M059J (cell line): ENCODE results near the gene RBMS2. TPM values are rescaled to one million over a fixed set of nuclear protein-coding genes. Genes with fewer than 3 reads are reported as not detected.

Source experiments
- DNase-seq: peaks from one replicate; pipeline ENCODE4 v3.0.0-alpha.2; 2012; ENCODE audit warnings: low read depth
- total RNA-seq: library from RNA; depleted of rRNA; stranded (reverse); fragments of >200 nt; shearing (Covaris generic); gene quantifications from 2 replicates; pipeline ENCODE4 v1.2.3, GENCODE V29; 2014

RBMS2 gene
- total RNA-seq, 1 experiment from 2014 or later: 14.8 TPM

DNA sequence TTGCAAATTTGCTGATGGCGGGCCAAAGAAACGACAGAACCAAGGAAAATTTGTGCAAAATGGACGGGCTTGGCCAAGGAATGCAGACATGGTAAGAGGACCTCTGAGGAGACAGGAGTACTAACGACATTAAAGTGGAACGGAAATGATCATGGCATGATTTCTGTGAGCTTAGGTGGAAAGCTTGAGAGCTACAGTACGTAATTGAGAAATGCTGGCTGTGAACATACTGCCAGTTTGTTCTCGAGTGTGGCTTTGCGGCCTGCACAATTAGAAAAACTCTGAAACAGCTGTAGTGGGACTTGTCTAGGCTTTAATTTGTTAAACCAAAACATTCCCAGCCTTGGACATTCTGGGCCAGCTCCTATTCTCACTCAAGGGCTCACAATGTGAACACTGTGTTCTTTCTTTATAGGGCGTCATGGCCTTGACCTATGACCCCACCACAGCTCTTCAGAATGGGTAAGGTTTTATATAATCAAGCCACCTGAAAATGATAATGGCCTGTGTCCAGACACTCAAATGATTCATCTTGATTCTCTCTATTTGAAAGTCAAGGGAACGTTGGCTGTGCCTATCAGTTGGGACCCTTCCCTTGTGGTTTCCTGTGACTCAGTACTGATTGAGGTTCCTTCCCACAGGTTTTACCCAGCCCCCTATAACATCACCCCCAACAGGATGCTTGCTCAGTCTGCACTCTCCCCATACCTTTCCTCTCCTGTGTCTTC lies 60.0 kb downstream of the RBMS2 start:
- peak; percentile 82 for DNase-seq

DNA sequence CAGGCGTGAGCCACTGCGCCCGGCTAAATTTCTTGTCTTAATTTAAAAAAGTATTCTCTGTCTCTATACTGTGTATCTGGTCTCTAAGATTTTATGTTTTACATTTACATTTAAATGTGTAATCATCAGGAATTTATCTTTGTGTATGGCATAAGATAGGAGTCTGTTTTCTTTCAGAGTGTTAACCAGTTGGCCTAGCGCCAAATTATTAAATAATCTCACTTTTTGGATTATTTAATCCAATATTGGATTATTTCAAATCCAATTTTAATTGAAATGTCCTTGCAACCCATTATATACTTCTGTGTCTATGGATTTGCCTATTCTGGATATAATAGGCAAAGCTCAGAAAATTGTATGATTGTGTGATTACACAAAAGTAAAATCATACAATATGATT lies 63.5 kb downstream of the RBMS2 start:
- DNase-seq: no peak

DNA sequence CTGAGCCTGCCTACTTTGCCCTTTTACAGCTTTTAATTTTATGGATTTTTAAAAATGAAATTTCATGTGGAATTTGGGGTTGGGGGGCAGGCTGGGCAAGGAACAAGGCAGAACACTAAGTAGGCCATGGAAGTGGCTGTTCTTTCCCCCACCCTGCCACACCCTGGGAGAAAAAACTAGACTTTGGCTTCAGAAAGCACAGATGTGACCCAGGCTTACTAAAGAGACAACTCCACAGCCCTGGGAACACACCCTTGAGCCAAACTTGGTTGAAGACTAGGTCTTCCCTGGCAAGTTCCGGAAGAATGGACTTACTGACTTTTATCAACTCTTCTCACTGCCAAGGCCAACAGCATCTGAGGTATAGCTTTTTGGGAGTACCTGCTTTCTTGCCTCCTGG lies 68.2 kb downstream of the RBMS2 start:
- DNase-seq: no peak

DNA sequence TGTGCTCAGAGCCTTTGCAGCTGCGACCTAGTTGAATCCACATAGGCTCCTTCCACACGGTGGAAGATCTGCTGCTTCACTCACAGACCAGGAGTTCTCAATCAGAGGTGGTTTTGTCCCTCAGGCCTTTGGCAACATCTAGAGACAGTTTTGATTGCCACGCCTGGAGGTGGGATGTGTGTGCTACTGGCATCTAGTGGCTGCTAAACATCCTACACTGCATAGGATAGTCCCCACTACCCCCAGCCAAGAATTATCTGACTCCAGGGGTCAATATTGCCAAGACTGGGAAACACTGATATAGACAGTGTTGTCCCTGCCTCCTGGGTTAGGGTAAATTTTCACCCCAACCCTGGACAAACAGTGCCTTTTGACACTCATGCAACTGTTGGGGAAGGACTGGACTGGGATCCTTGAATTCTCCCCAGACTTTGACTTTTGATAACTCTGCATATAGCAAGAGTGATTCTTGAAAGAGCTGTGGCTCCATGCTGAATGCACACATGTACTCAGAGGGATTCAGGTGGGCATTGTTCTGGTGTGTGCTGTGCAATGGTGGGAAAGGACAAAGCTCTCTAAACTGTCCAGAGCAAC lies 68.7 kb downstream of the RBMS2 start:
- DNase-seq: peak; percentile 33

DNA sequence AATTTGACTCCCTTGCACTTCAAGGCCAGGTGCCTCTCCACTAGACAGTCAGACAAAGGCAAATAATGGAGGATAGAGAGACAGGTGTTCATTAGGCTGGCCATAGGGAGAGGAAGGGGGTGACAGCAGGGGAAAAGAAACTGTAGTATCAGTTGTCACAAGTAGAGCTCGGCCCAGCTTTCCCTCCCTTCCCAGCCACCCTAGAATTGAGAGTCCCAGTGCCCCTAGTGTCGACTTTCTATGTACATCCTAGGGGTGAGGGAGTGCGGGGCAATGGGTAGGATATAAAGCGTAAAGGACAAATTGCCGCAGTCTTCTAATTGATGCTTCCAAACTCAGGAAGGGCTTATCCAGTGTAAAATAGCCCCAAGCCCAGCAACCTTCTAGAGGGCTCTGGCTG lies 69.5 kb downstream of the RBMS2 start:
- DNase-seq: no peak

DNA sequence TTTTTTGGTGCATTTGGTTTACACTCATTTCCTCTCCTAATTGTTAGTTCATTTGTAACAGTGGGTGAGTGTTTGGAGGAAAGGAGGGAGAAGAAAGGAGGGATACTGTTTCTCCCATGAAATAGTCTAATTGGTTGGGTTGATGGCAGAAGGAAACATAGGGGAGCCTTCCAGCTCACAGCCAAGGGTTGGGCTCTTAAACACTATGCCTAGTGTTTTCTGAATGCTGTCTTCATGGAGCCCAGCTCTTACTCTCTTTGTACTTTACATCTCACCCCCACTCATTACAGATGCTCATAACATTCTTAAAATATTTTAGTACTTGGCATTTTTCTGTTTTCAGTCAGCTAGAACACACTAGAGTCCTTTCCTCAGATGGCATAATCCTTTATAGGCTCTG lies 70.3 kb downstream of the RBMS2 start:
- DNase-seq: no peak

DNA sequence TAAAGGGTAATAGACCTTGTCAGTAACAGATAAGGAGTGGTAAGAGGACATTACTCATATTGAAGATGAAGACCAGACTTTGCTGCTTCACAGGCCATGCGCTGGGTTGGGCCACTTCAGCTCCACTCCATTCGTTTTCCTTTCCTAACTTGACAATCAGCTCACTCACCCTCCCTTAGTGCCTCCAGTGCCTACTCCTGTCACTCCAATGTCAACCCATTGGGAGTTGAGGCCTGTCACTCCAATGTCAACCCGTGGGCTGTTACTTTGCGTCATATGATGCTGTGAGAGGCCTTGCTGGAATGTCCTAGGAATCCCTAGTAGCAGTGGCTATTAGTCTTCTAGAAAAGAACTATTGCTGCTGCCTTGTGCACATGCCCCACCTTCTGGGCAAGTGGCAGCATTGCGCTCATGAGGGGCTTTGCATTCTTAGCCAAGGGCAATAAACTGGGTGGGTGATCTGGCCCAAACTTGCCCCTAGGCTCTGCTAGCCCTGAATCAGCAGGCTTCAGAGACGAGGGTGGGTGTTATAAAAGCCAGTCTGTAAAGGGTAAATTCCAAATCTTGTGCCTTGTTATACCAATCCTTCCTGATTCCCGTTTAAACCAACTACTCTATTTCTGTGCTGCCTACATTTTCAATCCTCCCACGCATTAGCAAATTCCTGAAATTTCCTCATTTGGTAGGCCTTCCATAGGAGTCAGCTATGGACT lies 72.4 kb downstream of the RBMS2 start:
- DNase-seq: peak; percentile 66

DNA sequence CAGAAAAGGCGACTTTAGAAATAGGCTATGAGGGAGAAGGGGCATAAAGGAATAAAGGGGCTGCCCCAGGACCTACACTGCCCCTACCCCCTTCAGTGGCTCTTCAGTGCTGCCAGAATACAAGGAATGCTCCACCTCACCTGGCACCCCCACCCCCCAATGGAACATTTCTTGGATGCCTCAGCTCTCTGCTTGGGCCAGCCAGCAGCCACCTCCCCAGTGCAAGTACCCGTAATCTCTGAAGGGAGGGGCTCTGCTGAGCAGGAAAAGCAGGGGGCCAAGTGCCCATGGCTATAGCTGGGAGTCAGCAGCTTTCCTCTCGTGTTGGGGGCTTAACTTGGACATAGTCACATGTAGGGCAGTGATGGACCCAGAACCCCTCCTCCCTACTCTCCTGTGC lies 75.2 kb downstream of the RBMS2 start:
- no peak for DNase-seq

DNA sequence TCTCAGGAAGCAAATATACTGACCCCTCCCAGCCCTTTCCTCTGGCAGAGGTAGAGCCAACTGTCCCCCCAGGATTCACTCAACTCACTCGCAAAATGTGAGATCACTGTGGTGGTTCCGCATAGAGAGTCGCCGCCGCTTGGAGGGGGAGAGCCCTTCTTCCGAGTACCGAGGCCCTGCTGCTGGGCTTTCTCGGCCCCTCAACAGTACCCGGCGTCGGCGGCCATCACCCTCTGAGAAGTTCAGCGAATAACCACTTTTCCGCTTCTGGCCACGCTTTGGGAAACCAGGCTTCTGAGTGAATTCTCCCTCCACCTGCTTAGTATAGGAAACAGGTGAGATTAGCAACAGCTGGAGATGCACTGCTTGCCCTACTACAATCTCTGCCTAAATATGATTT lies 77.4 kb downstream of the RBMS2 start:
- no peak for DNase-seq

DNA sequence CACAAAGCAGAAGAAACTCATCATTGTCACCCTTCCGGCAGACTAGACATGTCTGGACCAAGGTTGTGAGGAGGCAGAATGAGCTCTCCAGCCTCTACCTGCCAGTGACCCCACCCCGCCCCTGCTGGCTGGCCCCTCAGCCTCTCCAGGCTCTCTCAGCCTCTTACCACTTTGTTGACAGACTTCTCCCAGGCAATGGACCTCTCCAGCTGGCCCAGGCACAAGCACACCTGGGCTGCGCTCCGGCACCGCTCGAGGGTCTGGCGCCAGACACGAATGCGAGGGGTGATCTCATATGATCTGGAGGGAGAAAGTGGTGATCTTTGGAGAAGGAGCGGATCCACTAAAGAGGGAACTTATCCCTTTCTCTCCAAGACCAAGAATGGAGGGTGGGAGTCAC lies 78.2 kb downstream of the RBMS2 start:
- DNase-seq: no peak

DNA sequence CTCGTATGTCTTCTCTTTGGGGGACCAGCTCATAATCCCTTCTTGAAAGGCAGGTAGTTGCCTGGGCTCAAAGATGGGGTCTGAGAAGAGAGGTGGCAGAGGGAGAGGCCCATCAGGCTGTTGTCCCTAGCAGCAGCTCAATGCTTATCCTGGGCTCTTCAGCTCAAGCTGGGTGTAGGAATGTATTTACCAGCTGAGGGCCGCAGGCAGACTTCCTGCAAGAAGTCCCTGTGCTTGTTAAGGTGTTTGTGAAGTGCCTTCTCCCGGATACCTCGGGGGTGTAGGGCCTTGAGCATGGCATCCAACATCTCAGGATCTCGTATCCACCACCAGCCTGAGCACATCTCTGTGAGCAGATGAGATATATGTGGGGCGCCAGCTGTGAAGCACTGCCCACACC lies 79.1 kb downstream of the RBMS2 start:
- DNase-seq: no peak

DNA sequence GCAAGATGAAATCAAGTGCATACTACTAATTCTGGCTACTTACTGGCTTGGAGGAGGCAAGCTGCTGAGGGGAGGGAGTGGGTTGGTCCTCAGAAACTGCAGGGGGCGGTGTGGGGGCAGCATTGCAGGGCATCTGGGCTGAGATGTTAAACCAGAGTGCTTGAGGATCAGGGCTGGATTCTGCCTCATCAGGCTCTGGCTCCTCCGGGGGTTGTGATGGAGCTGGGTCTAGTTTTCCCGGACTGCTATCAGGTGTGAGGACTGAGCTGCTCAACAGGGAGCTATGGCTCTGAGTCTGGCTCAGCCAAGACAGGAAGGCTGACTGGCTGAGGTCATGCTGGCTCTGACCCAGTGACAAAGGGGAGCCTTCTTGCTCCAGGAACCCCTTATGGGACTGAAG lies 79.9 kb downstream of the RBMS2 start:
- no peak for DNase-seq

DNA sequence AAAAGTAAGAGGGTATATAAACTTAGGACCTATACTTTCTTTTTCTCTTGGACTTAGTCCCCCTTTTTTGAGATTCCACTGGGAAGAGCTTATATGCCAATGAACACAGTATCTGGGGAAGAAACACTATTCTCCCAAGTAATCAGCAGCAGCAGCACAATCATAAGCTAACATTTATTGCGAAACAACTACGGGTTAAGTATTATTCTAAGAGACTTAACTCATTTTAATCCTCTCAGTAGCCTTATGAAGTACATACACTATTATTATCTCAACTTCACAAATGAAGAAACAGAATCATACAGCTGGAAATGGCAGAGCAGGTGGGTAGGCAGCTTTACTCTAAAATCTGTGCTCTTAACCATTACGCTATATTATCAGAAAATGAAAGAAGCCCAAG lies 80.6 kb downstream of the RBMS2 start:
- DNase-seq: no peak

DNA sequence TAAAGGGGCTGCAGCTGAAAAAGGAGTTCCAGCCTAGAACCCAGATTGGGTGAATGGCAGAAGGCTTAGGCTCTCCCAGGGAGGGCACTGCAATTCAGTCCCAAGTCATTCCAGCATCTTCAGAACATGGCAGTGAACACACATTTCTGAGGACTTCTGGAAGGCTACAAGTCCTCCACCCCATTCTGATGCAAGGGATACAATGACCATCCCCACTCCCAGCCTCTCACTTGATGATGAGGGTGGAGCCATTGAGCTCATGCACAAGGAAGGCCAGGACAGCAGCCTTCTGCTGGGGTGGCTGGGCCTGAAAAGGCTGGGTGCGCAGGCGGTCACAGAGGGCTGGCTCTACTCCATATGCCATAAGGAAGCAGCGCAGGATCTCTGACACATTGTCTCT lies 82.7 kb downstream of the RBMS2 start:
- no peak for DNase-seq

DNA sequence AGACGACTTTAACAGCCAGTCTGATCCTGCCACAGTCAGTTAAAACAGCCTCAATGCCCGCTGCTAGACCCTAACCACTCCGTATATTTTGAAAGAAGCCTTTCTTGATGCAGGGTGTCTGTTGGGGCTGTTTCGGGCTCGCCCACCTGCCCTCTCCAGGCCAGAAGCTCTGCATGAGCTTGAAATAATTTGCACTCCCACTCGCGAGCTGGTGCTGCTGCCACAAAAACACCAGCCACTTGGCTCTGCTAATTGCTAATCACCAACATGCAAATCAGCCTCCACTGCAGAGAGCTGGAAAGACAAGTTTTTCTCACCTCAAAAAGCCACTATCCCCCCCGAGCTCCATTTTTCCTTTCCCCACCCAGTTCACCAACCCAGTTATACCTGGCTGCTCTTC lies 93.0 kb downstream of the RBMS2 start:
- no peak for DNase-seq

DNA sequence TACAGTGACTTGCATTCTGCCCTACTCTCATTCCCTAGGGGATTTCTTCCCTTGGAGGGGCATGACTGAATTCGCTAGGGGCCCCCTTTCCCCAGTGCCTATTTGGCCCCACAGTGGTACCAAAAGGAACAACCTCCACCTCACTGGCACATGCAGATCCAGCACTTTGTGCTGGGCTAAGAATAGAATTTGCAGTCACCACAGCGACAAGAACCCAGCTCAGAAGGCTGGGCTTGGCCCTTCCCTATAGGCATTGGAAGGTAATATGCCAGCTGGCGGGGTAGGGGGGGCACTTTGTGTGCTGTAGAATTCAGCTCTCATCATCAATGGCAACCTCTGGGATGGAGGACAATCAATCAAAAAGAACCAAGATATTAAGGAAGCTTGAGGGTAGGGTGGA lies 94.6 kb downstream of the RBMS2 start:
- DNase-seq: no peak

DNA sequence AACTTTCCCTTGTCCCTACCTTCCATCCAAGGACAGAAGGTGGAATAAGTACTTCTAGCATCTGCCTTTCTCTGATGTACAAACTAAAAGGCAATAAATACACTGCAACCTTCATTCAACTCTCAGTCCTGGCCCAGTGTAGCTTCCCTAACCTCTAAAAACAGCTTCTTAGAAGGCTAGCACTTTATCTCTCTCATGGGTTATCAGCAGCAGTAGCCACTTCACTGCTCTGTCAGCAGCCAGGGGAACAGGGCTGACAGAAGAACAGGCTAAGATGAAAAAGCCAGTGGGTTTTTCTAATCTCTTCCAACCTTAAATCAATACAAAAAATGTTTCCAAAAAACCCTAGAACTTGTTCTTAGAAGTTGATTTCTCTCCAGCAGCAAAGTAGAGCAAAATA lies 95.3 kb downstream of the RBMS2 start:
- no peak for DNase-seq

DNA sequence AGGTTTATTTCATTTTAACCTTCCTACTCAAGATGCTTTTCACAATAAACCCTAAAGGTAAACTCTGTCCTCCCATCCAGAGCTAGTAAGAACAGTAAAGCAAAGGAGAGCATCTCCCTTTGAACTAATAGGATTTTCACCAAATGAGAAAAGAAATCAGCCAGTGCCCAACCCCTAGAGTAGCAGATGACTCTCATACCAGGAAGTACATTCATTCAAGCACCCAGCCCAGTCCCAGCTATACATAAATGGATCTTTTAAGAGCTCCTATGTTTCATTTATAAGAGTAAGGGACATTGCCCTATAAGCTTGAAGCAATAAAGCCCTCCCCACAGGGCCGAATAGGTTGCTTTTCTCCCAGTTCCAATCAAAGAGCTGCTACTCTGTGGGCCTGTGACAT lies 100.9 kb downstream of the RBMS2 start:
- DNase-seq: no peak

DNA sequence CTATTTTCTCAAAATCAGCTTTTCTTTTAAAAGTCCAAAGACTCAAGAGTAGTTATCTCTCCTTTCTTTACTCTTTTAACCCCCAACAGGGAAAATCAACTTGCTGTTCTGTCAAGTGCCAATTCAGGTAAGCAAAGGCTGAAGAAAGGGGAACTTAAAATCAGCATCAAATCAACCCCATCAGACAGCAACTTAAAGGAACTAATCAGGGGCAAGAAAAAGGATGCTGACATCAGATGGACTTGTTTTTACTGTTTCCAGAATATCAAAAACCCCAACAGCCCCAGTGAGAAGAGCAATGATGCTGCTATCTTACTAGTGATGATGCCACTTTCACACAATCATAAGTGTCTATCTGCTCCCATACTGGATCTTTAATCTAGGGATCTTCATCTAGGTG lies 105.1 kb downstream of the RBMS2 start:
- no peak for DNase-seq

DNA sequence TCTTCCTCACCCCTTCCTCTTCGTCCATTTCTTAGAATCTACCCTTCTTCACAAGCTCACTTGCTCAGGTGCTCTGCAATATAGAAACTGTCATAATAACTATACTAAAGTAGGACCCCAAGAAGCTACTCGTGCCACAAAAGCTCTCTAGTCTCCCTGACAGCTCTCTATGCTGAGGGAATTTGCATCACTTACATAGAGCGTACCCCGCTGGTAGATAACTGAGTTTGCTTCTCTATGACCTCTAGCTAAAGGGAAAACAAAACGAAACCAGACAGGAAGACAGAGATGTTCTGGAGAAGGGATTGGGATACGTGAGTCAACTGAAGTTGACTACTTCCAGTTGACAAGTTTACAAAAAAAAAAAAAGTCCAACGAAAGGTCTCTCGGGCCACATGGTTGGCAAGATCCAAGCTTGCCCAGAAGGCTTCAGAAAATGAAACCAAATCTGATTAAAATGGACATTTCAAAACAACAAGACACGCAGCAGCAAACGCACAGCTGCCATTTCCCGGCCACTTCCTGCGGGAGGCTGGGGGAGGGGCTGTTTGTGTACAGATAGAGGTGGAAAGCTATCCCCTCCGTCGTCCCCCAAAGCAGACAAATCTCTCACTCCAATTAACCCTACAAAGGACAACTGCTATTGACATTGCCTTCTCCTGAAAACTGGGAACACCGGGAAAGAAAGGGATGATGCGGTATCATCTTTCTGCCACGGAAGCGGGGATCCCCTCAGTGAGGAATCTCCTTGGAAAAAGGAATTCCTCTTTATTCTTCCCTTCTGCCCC lies 107.2 kb downstream of the RBMS2 start:
- peak; percentile 84 for DNase-seq

DNA sequence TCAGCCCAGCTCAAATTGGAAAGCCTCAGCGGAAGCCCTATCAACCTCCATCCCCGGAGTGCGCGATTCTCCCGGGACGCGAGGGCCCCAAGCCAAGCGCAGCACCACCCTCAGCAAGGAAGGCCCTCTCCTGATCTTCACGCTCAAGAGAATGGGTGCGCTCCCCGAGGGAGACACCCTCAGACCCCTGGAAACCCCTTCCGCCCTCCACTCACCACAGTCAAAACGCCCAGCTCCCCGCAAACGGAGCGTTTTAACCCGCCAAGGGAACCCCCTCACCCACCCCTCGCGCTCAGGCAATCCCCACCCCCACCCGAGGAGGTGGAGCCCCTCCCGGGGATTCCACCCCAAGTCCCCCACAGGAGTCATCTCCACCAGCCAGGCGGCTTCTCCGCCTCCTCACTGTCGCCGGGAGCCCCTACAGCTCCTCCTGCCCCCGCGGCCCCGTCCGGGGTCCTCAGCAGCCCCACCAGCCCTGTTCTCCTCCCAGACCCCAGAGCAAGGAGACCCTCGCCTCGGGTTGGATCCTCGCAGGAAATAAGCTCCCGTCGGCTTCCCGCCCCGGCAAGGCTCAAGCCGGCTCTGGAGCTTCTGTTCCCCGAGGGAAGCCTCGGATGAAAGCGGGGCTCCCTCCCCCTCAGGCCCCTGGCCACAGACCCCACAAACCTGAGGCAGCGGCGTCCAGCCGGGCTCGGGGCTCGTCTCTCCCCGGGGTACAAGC lies 108.0 kb downstream of the RBMS2 start:
- DNase-seq: peak; percentile 32

DNA sequence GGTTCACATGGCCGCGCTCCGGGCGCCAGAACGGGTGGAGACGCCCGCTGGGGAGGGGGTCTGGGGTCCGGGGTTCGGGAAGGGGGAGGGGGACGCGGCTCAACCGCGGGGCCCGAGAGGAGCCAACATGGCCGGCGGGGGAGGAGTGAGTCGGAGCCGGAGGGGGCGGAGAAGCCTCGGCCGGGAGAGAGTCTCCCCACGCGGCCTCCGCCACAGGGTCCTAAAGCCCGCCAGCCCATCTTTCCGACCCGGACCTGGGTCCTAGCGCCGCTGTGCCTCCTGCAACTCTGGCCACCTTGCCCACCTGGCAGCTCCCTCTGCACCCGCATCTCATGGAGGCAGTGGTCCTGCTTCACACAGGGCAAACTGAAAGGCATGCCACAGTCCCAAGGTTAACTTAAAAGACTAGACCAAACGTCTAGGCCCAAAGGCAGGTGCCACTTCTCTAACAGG lies 108.6 kb downstream of the RBMS2 start, which contains the start of gene BAZ2A:
Gene BAZ2A, minus strand, starts transcription at position 147 of the 453 bp plus-strand sequence. CDS start 12,796 bp downstream, outside the sequence.
- peak; percentile 82 for DNase-seq
